ENCODE measurements around the gene DICER1.

The DICER1 gene

DNA sequence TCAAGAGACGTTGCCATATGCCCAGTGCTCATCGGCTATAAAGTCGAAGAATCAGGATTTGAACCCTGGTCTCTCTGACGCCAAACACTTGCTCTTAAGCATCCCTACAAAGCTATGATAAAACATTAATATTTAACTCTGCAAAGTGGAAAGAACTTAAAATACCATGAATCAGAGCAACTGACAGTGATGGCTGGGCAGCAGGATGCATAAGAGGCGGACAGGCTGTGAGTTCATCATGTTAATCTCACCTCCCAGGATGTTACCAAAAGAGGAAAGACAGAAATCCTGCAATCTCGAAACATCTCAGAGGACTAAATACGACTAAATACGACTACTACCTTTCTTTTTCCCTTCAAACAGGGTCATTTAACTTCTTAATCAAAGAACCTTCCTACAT lies 5.8 kb downstream of the DICER1 start:
- TF ChIP-seq, protein P1, sequence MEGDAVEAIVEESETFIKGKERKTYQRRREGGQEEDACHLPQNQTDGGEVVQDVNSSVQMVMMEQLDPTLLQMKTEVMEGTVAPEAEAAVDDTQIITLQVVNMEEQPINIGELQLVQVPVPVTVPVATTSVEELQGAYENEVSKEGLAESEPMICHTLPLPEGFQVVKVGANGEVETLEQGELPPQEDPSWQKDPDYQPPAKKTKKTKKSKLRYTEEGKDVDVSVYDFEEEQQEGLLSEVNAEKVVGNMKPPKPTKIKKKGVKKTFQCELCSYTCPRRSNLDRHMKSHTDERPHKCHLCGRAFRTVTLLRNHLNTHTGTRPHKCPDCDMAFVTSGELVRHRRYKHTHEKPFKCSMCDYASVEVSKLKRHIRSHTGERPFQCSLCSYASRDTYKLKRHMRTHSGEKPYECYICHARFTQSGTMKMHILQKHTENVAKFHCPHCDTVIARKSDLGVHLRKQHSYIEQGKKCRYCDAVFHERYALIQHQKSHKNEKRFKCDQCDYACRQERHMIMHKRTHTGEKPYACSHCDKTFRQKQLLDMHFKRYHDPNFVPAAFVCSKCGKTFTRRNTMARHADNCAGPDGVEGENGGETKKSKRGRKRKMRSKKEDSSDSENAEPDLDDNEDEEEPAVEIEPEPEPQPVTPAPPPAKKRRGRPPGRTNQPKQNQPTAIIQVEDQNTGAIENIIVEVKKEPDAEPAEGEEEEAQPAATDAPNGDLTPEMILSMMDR (IDR thresholded peaks at IDR 0.05): no peak

DNA sequence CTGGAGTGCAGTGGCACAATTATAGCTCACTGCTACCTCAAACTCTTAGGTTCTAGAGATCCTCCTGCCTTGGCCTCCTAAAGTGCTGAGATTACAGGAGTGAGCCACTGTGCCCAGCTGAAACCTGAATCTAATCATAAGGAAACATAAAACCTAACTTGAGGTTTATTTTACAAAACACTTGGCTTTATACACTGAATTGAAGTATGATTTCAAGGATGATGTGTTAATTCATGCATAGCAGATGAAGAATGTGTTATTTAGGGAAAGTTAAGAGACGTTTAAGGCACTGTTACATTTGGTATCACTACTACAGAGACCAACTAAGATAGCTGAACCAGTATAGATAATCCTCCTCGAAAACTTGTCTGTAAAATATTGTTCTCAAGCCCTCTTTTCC lies 6.4 kb downstream of the DICER1 start:
- TF ChIP-seq, protein P1 (IDR thresholded peaks at IDR 0.05): no peak

DNA sequence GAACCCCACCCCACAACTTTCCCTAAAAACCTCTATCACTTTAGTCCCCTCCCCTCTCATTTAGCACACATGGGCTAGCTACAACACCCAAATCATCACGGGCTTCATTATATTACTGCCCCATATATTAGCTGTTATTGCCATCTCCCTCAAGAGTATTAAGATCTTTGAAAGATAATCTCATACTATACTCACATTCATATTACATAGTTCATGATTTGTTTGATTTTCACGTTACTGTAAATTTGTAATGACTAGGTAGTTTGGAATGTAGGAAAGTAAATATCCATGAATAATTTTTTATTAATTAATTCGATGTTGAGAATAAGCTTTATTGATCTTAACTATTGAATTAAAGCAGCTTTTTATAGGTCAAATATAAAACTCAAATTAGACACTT lies 7.9 kb downstream of the DICER1 start:
- TF ChIP-seq, protein P1 (IDR thresholded peaks at IDR 0.05): no peak

DNA sequence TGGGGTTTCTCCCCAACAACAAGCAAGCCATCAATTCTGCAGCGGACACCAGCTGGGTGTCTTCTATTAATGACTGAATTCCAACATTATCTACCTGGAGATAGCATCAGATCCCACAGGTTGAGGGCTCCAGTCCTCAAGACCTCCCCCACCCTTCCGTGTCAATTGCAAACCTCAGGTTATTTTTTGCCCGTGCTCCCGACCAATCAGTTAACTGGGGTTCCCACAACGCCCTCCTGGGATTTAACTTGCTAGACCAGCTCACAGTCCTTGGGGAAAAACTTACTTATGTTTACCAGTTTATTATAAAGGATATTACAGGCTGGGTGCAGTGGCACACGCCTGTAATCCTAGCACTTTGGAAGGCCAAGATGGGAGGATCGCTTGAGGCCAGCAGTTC lies 9.7 kb downstream of the DICER1 start:
- TF ChIP-seq, protein P1 (IDR thresholded peaks at IDR 0.05): no peak

DNA sequence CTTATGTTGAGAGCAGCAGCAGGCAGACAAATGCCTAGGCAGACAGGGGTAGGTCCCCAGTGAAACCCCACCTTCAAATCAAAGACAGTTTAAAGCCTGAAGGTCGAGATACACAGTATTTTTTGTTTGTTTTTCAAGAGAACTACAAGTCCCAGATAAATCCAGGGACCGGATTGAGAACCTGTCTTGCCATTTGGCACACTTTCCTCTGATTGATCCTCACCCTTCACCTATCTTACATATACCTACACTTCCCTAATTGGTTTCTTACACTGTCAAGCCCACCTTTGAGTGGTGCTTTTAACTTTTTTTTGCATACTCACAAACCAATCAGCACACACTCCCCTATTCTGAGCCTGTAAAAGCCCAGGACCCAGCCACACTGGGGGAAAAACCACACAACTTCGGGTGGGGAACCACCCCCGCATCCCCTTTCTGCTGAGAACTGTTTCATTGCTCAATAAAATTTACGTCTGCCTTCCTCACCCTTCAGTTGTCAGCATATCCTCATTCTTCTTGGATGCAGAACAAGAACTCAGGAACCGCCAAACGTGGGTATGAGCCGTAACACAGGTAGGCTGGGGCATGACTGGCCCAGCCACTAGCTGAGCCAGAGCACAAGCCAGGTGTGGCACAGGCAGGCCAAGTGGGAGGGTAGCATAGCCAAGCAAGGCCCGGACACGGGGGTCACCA lies 11.1 kb downstream of the DICER1 start:
- TF ChIP-seq, protein P1 (IDR thresholded peaks at IDR 0.05): no peak

DNA sequence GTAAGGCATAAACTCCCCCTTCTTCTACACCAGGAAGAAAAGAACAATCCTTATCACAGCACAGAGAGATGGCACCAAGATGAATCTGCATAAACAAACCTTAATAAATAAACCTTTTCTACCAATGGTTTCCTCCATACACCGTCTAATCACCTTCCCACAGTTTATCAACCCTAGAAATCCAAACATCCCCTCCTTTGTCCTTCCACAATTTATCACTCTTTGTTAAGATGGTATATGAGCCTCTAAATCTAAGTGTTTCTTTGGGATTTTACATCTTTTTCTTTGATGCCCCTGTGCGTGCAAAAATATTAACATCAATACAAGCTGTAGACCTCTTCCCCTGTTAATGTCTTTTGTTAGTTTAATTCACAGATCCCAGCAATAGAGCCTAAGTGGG lies 12.5 kb downstream of the DICER1 start:
- TF ChIP-seq, protein P1 (IDR thresholded peaks at IDR 0.05): no peak

DNA sequence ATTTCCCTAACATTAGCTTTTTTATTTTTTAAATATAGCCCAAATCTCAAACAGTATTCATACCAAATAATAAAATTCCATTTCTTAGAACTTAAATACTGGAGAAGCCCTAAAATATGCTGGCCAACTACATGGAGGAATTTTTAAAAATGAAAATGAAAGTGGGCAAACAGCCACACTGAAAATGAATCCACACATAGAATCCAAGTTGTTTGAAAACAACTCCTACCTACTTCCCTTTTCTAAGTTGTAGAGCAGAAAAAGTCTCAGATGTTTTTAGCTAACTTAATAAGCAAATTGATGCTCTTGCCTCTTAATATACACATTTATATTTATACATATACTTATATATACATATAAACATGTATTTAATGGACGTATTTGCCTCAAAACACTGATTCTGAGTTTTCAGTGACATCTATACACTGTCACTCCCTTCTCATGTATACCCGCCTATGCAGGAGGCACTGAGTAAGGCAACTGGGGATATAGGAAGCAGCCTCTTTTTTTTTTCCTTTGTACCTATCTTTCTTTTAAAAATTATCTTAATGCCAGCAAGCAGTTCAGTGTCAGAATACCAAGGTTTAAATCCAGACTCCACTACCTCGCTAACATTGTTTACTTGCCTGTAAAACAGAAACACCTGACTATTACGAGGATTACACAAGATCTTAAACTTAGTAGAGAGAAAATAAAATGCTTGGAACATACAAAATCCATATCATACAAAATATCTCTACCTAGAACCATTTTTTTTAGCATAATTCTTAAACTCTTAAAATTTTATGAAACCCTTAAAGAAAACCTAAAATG lies 13.3 kb downstream of the DICER1 start:
- TF ChIP-seq, protein P1 (IDR thresholded peaks at IDR 0.05): no peak

Measured in LNCAP (cell line).